T follicular helper cell (primary cell): Measurements from ENCODE around the gene NR6A1.

Experiments
- DNase-seq: peaks from one replicate; pipeline ENCODE4 v3.0.0-alpha.2; 2020; ENCODE audit warnings: low read depth

Gene NR6A1

GRCh38 chr9:124488641-124489210 lies 282.4 kb downstream of the NR6A1 start:
- DNase-seq, result no peak

- DNase-seq, result no peak
These were observed 283.6 kb downstream of the NR6A1 start for GRCh38 chr9:124487260-124488182.

DNA sequence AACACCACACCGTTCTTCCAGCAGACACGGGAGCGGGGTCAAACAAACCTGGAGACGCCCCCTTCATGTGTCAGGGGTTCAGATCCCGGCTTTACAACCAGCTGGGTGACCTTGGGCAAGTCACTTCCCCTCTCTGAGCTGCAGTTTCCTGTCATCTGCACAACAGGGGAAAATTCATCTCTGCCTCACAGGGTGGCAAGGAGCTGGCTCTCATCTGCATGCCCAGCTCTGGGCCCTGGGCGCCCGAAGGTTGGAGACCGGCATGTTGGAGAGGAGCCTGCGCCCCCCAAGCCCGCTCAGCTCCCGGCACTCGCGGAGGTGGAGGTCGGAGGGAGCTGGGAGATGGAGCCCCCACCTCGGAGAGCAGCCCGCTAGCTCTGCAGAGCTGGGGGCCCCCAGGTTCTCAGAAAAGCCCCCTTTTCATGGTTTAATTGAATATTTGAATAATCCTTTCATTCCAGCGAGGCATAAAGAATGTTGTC lies 284.3 kb downstream of the NR6A1 start:
- DNase-seq, result no peak

- no peak for DNase-seq
These were observed 285.2 kb downstream of the NR6A1 start for GRCh38 chr9:124485936-124486335.

DNA sequence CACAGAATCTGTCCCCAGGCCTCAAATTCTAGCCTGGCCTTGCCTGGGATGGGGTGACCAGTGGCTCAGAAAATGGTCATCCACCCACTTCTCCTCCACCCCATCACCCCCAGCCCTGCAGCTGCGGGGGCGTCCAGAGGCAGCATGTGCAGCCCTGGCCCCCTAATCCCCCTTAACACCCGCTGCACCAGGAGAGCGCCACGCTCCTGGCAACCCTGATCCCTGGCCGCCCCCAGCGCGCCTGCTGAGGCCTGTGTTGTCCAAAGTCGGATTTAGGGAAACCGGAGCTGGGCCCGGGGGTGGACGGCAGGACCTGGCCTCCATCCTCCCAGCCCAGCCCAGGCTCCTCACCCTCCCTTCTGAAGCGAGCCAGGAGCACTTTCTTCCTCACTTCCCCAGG lies 285.9 kb downstream of the NR6A1 start:
- no peak for DNase-seq

DNA sequence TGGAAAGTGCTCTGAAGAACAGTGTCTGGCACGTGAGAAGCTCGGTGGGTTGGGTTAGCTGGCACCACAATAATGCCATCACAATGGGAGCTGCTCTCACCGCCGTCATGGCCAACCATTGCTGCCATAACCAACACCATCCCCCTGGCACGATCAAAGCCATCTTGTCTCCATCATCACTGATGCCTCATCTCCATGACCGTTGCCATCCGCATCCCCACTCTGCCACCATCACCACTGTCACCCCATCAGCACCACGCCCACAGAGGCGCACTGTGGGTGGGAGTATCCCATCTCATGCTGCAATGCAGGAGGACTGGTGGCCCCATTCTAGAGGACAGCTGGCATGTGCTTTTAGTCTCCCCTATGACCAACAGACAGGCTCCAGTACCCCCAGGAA lies 287.6 kb downstream of the NR6A1 start:
- no peak for DNase-seq

DNA sequence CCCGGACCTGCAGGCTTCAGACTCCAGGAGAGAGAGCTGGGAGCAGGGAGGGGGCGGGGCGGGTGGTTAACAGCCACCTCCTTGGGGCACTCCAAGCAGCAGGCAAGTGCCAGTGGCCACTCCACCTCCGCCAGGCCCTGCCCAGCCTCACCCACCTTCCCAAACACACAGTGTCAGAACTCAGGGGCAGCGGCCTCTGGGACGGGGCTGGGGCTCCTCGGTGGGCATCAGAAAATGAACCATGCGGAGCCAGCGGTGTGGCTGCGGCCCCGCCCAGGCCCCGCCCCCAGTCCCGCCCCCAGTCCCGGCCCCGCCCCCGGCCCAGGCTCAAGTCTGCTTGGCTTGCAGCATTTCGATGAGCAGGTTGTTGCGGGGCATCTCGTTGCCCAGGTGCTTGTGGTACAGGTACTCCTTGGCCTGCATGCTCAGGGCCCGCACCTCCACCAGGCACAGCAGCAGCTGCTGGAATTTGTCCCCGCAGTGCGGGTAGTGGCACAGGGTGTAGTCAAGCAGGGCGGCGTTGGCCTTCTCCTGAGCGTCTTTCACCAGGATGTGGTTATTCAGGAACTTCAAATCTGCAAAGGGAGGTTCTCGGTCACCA lies 288.6 kb downstream of the NR6A1 start:
- DNase-seq, result no peak

GRCh38 chr9:124481115-124481514 lies 290.0 kb downstream of the NR6A1 start:
- DNase-seq, result no peak

DNA sequence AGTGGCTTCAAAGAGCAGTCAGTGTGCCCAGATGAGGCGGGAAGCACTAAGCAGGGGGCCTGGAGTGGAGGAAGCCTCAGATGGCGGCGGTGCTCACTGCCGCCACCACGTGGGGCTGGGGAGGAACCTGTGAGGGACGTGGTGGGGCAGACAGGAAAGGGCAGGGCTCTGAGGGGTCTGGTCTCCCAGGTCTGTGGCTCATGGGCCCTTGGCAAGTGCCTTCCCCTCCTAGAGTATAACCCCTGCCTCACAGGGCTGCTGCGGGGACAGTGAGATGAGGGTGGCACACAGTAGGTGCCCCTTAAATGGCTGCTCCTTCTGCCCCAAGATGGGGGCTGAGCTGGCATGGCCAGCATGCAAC lies 290.5 kb downstream of the NR6A1 start:
- DNase-seq, result no peak

DNA sequence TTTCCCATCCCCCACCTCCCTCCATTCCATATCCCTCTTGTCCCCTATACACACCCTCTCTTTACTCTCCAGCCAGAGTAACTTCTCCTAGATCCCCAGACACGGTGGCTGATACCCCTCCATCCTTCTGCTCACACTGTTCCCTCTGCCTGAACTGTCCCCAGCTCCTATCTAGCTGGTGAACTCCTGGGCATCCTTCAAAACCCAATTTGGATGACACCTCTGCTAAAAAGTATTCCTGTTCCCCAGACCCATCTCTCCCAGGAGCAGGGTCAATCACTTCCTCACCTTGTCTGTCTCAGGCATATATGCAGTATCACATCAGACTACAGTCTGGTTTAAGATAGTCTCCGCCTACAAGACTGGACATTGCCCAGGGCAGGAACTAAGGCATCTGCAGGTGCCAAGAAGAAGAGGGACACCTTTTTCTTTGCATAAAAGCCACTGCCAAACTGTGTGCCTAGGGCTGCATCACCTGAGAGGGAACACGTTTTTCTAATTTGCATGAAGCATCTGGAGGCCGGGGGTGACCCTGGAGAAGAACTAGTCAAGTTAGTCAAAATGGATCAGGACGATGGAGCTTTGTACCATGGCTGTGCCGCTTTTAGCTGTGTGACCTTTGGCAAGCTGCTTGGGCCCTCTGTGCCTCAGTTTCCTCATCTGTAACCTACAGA lies 291.0 kb downstream of the NR6A1 start:
- no peak for DNase-seq

GRCh38 chr9:124479371-124479770 lies 291.7 kb downstream of the NR6A1 start:
- no peak for DNase-seq

GRCh38 chr9:124478354-124478753 lies 292.8 kb downstream of the NR6A1 start:
- DNase-seq, result no peak

DNA sequence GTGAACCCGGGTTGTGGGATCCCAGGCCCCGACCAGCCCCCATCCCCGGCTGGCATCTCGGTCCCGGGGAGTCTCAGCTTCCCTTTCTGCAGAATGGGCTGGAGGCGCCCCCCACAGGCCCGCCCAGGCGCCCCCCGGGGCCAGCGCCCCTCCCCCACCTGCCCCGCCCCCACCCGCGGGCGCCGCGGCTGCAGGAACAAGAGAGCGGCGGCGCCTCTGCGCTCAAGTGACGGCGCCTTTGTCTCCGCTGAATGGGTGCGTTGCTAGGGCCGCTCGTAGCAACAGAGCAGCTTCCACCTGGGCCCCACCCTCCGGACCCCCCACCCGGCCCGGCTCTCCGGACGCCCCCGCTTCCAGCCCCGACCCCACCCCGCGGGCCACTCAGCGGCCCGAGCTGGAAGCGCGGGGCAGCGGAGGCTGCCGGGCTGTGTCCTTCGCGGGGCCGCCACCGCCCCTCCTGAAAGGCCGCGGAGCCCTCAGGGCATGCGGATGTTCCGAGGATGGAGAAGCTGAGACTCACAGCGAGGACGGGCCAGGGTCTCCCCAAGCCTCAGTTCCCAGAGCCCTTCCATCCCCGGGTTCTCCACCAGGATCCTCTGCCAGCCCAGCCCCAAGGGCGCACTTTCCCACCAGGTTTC lies 293.3 kb downstream of the NR6A1 start:
- no peak for DNase-seq

GRCh38 chr9:124477211-124477647 lies 293.9 kb downstream of the NR6A1 start:
- DNase-seq, result no peak

DNA sequence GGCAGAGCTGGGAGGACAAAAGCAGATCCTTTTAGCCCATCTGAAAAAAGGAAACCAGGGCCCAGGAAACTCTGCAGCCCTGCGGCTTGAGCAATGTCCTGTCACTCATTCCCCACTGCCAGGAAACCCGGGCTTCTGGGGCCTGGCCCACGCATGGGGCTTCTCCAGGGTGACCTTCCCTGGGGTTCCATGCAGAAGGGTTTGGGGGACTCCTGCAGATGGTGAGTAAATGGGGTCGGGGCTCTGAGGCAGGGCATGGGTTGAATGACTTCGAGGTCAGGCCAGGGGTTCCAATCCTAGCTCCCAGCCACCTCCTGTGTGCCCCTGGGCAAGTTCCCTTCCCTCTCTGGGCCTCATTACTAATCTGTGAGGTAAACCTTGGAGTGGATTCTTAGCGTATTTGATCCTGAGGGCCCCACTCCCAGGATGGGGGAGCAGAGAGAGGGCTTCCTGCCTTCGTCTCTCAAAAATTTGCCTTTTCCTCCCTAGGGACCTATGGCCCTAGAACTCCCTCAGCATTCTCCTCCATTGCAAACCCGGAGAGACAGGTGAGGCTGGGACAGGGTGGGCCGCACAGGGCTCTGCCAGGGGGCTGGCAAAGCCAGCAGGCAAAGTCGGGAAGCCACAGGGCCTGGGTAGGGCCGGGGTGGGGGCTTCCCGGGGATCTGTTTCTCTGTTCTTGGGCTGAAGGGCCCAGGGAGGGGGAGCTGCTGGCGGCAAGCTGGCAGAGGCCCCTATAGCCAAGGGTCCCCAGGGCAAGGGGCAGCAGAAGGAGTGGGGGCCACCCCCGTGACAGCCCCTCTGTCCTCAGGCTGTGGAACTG lies 295.0 kb downstream of the NR6A1 start:
- DNase-seq, result no peak

- no peak for DNase-seq
These were observed 295.8 kb downstream of the NR6A1 start for GRCh38 chr9:124475158-124475867.

GRCh38 chr9:124474151-124474550 lies 297.0 kb downstream of the NR6A1 start:
- DNase-seq, result no peak

DNA sequence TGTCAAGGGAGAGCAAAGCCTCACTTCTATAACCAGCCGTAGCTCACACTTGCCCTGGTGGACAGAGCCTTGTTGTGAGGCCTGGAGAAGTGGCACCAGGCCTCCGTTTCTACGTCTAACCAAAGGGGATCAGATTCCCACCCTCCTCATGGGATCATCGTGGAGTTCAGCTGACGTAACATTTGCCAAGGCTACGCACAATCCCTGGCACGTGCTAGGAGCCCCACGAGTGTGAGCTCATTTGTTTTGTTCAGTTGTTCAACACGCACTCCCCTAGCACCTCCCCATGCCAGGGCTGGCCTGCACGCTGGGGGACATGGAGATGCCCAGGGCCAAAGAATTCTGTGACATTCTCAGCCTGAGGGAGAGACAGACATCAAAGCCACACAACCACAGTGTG lies 297.8 kb downstream of the NR6A1 start:
- no peak for DNase-seq

- DNase-seq, result no peak
These were observed 298.3 kb downstream of the NR6A1 start for GRCh38 chr9:124472770-124473169.

- DNase-seq, result no peak
These were observed 299.4 kb downstream of the NR6A1 start for GRCh38 chr9:124471761-124472160.
